Neural progenitor cell (in vitro differentiated cells): Measurements from ENCODE around the gene ZNF416. TPM values are rescaled to one million over a fixed set of nuclear protein-coding genes. Genes with fewer than 3 reads are reported as not detected.
A peak's percentile ranks its signal among the peaks of the same experiment; 100 is the strongest.

ENCODE experiments used
- DNase-seq: peaks from one replicate; pipeline ENCODE4 v3.0.0-alpha.2; 2016; ENCODE audit warnings: low spot score
- H2AFZ ChIP-seq: fragments of 200-600 bp; sonication (generic); replicated peaks from 2 replicates; pipeline ENCODE4 v1.6.1; 2016; ENCODE audit warnings: antibody characterized with exemption
- H3F3A ChIP-seq: fragments of 200-600 bp; sonication (generic); 2 replicates; pipeline ENCODE4 v1.6.1; 2016; ENCODE audit warnings: antibody characterized with exemption, low read depth
- H3K27ac ChIP-seq: fragments of 200-600 bp; sonication (generic); 2 replicates; pipeline ENCODE4 v1.5.1; 2016; ENCODE audit warnings: mild to moderate bottlenecking
- H3K27me3 ChIP-seq: fragments of 200-600 bp; sonication (generic); 2 replicates; pipeline ENCODE4 v1.6.1; 2016; ENCODE audit warnings: mild to moderate bottlenecking, moderate library complexity
- H3K36me3 ChIP-seq: fragments of 200-600 bp; sonication (generic); 2 replicates; pipeline ENCODE4 v1.5.1; 2016
- H3K4me1 ChIP-seq: fragments of 200-600 bp; sonication (generic); 2 replicates; pipeline ENCODE4 v1.6.1; 2016; ENCODE audit warnings: mixed run types
- H3K4me2 ChIP-seq: fragments of 200-600 bp; sonication (generic); 2 replicates; pipeline ENCODE4 v1.6.1; 2016
- H3K4me3 ChIP-seq: fragments of 200-600 bp; sonication (generic); 2 replicates; pipeline ENCODE4 v1.5.1; 2016
- H3K79me2 ChIP-seq: fragments of 200-600 bp; sonication (generic); 2 replicates; pipeline ENCODE4 v1.6.1; 2016; ENCODE audit warnings: low read depth
- H3K9ac ChIP-seq: fragments of 200-600 bp; sonication (generic); 2 replicates; pipeline ENCODE4 v1.6.1; 2016
- H3K9me3 ChIP-seq: fragments of 200-600 bp; sonication (generic); 2 replicates; pipeline ENCODE4 v1.5.1; 2016; ENCODE audit warnings: low read depth
- H4K20me1 ChIP-seq: fragments of 200-600 bp; sonication (generic); 2 replicates; pipeline ENCODE4 v1.6.1; 2016; ENCODE audit warnings: low read depth
- H3K27ac Mint-ChIP-seq: 3 replicates; pipeline ENCODE4 v1.8.0; 2021; ENCODE audit warnings: mixed read lengths
- H3K27me3 Mint-ChIP-seq: 2 replicates; pipeline ENCODE4 v1.8.0; 2022; ENCODE audit warnings: low read depth, mild to moderate bottlenecking, inconsistent platforms, moderate library complexity, mixed read lengths; ENCODE audit not compliant: insufficient read depth
- H3K36me3 Mint-ChIP-seq: 3 replicates; pipeline ENCODE4 v1.8.0; 2021; ENCODE audit warnings: mixed read lengths
- H3K4me1 Mint-ChIP-seq: 3 replicates; pipeline ENCODE4 v1.8.0; 2021; ENCODE audit warnings: mixed read lengths
- H3K4me3 Mint-ChIP-seq: 3 replicates; pipeline ENCODE4 v1.8.0; 2021; ENCODE audit warnings: mild to moderate bottlenecking, moderate library complexity, mixed read lengths
- H3K9me3 Mint-ChIP-seq: 3 replicates; pipeline ENCODE4 v1.8.0; 2020; ENCODE audit warnings: mixed read lengths
- CTCF ChIP-seq: fragments of 200-600 bp; sonication (generic); IDR thresholded peaks from 2 replicates; pipeline ENCODE4 v1.5.1; 2017; ENCODE audit warnings: antibody characterized with exemption, mild to moderate bottlenecking
- EZH2 ChIP-seq: fragments of 200-600 bp; sonication (generic); IDR thresholded peaks from 2 replicates; pipeline ENCODE4 v1.6.1; 2017; ENCODE audit warnings: antibody characterized with exemption, mild to moderate bottlenecking, moderate library complexity
- EZH2phosphoT487 ChIP-seq: fragments of 200-600 bp; sonication (generic); IDR thresholded peaks from 2 replicates; pipeline ENCODE4 v1.6.1; 2017; ENCODE audit warnings: antibody characterized with exemption
- total RNA-seq: library from RNA; depleted of rRNA; stranded (reverse); fragments of >200 nt; gene quantifications from 2 replicates; pipeline ENCODE4 v1.2.3, GENCODE V29; 2015; ENCODE audit warnings: low replicate concordance

Gene ZNF416
- total RNA-seq, 1 donor from 2014 or later, result 7.9 TPM

GRCh38 chr19:57557659-57558058 lies 21.1 kb downstream of the ZNF416 start:
- no peak overlapping the region for H3K4me3 ChIP-seq
- DNase-seq, result no peak
- peaks cover 9% of the 10 kb centered on the region for H3K9me3 ChIP-seq
- peaks cover 20% of the 10 kb centered on the region for H3K79me2 ChIP-seq
- H3K9ac ChIP-seq, result no peak overlapping the region
- H3F3A ChIP-seq, result no peaks in the 10 kb centered on the region
- no peaks in the 10 kb centered on the region for H3K36me3 ChIP-seq
- Mint-ChIP-seq H3K27ac (no peak overlapping the region), H3K4me1 (peaks cover 11% of the 10 kb centered on the region), H3K9me3 (peaks cover 72% of the 10 kb centered on the region), H3K36me3 (peaks cover 60% of the 10 kb centered on the region), H3K27me3 (peaks cover 13% of the 10 kb centered on the region), H3K4me3 (peak overlapping the region; percentile 99)
- no peak for TF ChIP-seq CTCF
- TF ChIP-seq EZH2phosphoT487, result no peak
- no peak for TF ChIP-seq EZH2
- H3K27me3 ChIP-seq, result no peaks in the 10 kb centered on the region
- no peak overlapping the region for H2AFZ ChIP-seq
- no peak overlapping the region for H3K27ac ChIP-seq
- no peak overlapping the region for H3K4me2 ChIP-seq
- peaks cover 8% of the 10 kb centered on the region for H4K20me1 ChIP-seq
- peaks cover 6% of the 10 kb centered on the region for H3K4me1 ChIP-seq

- H3K4me1 Mint-ChIP-seq, result no peaks in the 10 kb centered on the region
- Histone ChIP-seq H3K4me3 (no peak overlapping the region), H3K79me2 (no peaks in the 10 kb centered on the region), H3K9me3 (peaks cover 8% of the 10 kb centered on the region), H2AFZ (no peak overlapping the region), H3K27ac (no peak overlapping the region), H4K20me1 (no peaks in the 10 kb centered on the region), H3K4me2 (no peak overlapping the region), H3F3A (no peaks in the 10 kb centered on the region), H3K36me3 (peaks cover 14% of the 10 kb centered on the region), H3K4me1 (no peaks in the 10 kb centered on the region), H3K9ac (no peak overlapping the region), H3K27me3 (no peaks in the 10 kb centered on the region)
- DNase-seq, result no peak
- H3K27ac Mint-ChIP-seq, result no peak overlapping the region
- H3K36me3 Mint-ChIP-seq, result peaks cover 97% of the 10 kb centered on the region
- peaks cover 84% of the 10 kb centered on the region for H3K9me3 Mint-ChIP-seq
- TF ChIP-seq EZH2phosphoT487 (no peak), EZH2 (no peak), CTCF (no peak)
- no peak overlapping the region for H3K4me3 Mint-ChIP-seq
- H3K27me3 Mint-ChIP-seq, result no peaks in the 10 kb centered on the region
These were observed 26.3 kb downstream of the ZNF416 start for GRCh38 chr19:57552432-57552831.

- no peaks in the 10 kb centered on the region for H3K4me1 ChIP-seq
- no peak overlapping the region for H2AFZ ChIP-seq
- Mint-ChIP-seq H3K4me3 (no peak overlapping the region), H3K27me3 (peaks cover 10% of the 10 kb centered on the region), H3K9me3 (peaks cover 88% of the 10 kb centered on the region), H3K36me3 (peaks cover 95% of the 10 kb centered on the region), H3K27ac (no peak overlapping the region), H3K4me1 (no peaks in the 10 kb centered on the region)
- TF ChIP-seq EZH2, result no peak
- H3K4me2 ChIP-seq, result no peak overlapping the region
- H3K9ac ChIP-seq, result no peak overlapping the region
- H3K4me3 ChIP-seq, result no peak overlapping the region
- no peaks in the 10 kb centered on the region for H3K27me3 ChIP-seq
- H3K27ac ChIP-seq, result no peak overlapping the region
- peaks cover 17% of the 10 kb centered on the region for H3K9me3 ChIP-seq
- DNase-seq, result no peak
- peaks cover 54% of the 10 kb centered on the region for H3K36me3 ChIP-seq
- H3K79me2 ChIP-seq, result no peaks in the 10 kb centered on the region
- no peaks in the 10 kb centered on the region for H3F3A ChIP-seq
- H4K20me1 ChIP-seq, result no peaks in the 10 kb centered on the region
These were observed 32.2 kb downstream of the ZNF416 start for GRCh38 chr19:57546513-57546912.

GRCh38 chr19:57537953-57538547 lies 40.7 kb downstream of the ZNF416 start:
- Histone ChIP-seq H3K36me3 (peaks cover 64% of the 10 kb centered on the region), H3K79me2 (peaks cover 3% of the 10 kb centered on the region), H3K4me2 (no peak overlapping the region), H3K27me3 (no peaks in the 10 kb centered on the region), H3K9me3 (peaks cover 27% of the 10 kb centered on the region), H3K27ac (no peak overlapping the region), H3K9ac (no peak overlapping the region), H3K4me1 (no peaks in the 10 kb centered on the region), H4K20me1 (no peaks in the 10 kb centered on the region), H3K4me3 (no peak overlapping the region), H2AFZ (no peak overlapping the region), H3F3A (no peaks in the 10 kb centered on the region)
- H3K4me3 Mint-ChIP-seq, result no peak overlapping the region
- H3K4me1 Mint-ChIP-seq, result no peaks in the 10 kb centered on the region
- H3K36me3 Mint-ChIP-seq, result peaks cover 91% of the 10 kb centered on the region
- no peak for TF ChIP-seq CTCF
- no peak for TF ChIP-seq EZH2phosphoT487
- no peak for TF ChIP-seq EZH2
- peaks cover 95% of the 10 kb centered on the region for H3K9me3 Mint-ChIP-seq
- peaks cover under 1% of the 10 kb centered on the region for H3K27me3 Mint-ChIP-seq
- no peak overlapping the region for H3K27ac Mint-ChIP-seq
- DNase-seq, result no peak
